Tibial artery (tissue), 4 donors: ENCODE measurements around the gene PITPNM3.

Experiments used
- DNase-seq, 2 donors: peaks; one replicate each; pipeline ENCODE4 v3.0.0-alpha.2; 2019
- H3K27ac ChIP-seq, 2 donors: fragments of 200-600 bp; sonication (generic) in 1 of 2; 1 replicate in 1 of 2; 2 replicates in 1 of 2; pipeline ENCODE4 v1.5.1; 2018 to 2019; ENCODE audit warnings: mild to moderate bottlenecking in 1 of 2
- H3K27me3 ChIP-seq, 2 donors: fragments of 200-600 bp; sonication (generic) in 1 of 2; one replicate each; pipeline versions ENCODE4 v1.5.1 to v1.6.0; 2016 to 2019
- H3K36me3 ChIP-seq, 3 donors: fragments of 200-600 bp; sonication (generic) in 2 of 3; one replicate each; pipeline ENCODE4 v1.5.1; 2016 to 2019; ENCODE audit warnings: mild to moderate bottlenecking in 2 of 3
- H3K4me1 ChIP-seq, 4 donors: fragments of 200-600 bp; sonication (generic) in 2 of 4; 1 replicate in 3 of 4; 2 replicates in 1 of 4; pipeline ENCODE4 v1.5.1; 2016 to 2019
- H3K4me3 ChIP-seq, 2 donors: fragments of 200-600 bp; sonication (generic) in 1 of 2; 1 replicate in 1 of 2; 2 replicates in 1 of 2; pipeline ENCODE4 v1.5.1; 2018 to 2019; ENCODE audit warnings: mild to moderate bottlenecking in 2 of 2
- H3K9me3 ChIP-seq, 3 donors: fragments of 200-600 bp; sonication (generic) in 1 of 3; one replicate each; pipeline ENCODE4 v1.5.1; 2016 to 2019
- intact Hi-C: fragments of 100-400 bp; cut with DNase I; formaldehyde crosslinking; loops from one replicate; pipeline ENCODE4 v1.15.0; 2023; ENCODE audit warnings: low total_unique reads
- TF ChIP-seq, protein P1 (sequence below), 2 experiments: fragments of 200-600 bp in 1 of 2; fragments of 450-650 bp in 1 of 2; IDR thresholded peaks; one replicate each; pipeline ENCODE4 v1.5.1; 2017 to 2019; ENCODE audit warnings: antibody characterized with exemption in 2 of 2, mild to moderate bottlenecking in 1 of 2, moderate library complexity in 1 of 2

PITPNM3 gene

DNA sequence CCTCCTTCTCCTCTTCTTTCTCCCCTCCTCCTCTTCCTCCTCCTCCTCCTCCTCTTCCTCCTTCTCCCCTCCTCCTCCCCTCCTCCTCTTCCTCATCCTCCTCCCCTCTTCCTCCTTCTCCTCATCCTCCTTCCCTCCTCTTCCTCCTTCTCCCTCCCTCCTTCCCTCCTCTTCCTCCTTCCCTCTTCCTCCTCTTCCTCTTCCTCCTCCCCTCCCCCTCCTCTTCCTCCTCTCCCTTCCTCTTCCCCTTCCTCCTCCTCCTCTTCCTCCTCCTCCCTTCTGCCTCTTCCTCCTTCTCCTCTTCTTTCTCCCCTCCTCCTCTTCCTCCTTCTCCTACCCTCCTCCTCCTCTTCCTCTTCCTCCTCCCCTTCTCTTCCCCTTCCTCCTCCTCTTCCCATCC, 5.1 kb upstream of the PITPNM3 start:
- no peak for DNase-seq
- Histone ChIP-seq H3K27me3 (no peaks in the 10 kb centered on the region), H3K4me1 (peaks cover 0 to 6% (median 2%) of the 10 kb centered on the region in 4 donors), H3K27ac (no peak overlapping the region), H3K9me3 (no peaks in the 10 kb centered on the region), H3K36me3 (no peaks in the 10 kb centered on the region), H3K4me3 (no peak overlapping the region)
- TF ChIP-seq, protein P1, sequence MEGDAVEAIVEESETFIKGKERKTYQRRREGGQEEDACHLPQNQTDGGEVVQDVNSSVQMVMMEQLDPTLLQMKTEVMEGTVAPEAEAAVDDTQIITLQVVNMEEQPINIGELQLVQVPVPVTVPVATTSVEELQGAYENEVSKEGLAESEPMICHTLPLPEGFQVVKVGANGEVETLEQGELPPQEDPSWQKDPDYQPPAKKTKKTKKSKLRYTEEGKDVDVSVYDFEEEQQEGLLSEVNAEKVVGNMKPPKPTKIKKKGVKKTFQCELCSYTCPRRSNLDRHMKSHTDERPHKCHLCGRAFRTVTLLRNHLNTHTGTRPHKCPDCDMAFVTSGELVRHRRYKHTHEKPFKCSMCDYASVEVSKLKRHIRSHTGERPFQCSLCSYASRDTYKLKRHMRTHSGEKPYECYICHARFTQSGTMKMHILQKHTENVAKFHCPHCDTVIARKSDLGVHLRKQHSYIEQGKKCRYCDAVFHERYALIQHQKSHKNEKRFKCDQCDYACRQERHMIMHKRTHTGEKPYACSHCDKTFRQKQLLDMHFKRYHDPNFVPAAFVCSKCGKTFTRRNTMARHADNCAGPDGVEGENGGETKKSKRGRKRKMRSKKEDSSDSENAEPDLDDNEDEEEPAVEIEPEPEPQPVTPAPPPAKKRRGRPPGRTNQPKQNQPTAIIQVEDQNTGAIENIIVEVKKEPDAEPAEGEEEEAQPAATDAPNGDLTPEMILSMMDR (IDR thresholded peaks at IDR 0.05), result no peak
- intact Hi-C loops, result no loop called here

DNA sequence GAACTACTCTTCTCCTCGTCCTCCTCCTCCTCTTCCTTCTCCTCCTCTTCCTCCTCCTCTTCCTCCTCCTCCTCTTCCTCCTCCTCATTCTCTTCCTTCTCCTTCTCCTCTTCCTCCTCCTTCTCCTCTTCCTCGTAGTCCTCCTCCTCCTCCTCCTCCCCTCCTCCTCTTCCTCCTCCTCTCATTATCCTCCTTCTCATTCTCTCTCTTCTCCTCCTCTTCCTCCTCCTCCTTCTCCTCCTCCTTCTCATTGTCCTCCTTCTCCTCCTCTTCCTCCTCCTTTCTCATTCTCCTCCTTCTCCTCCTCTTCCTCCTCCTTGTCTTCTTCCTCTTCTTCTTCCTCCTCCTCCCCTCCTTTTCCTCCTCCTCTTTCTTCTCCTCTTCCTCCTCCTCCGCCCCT, 4.1 kb upstream of the PITPNM3 start:
- Histone ChIP-seq H3K36me3 (no peaks in the 10 kb centered on the region), H3K9me3 (no peaks in the 10 kb centered on the region), H3K4me1 (peaks cover 0 to 13% (median 10%) of the 10 kb centered on the region in 4 donors), H3K4me3 (no peak overlapping the region), H3K27ac (no peak overlapping the region), H3K27me3 (peaks cover 0 to 5% of the 10 kb centered on the region in 2 donors)
- intact Hi-C loops, result no loop called here
- TF ChIP-seq, protein P1 (IDR thresholded peaks at IDR 0.05), result no peak
- no peak for DNase-seq

DNA sequence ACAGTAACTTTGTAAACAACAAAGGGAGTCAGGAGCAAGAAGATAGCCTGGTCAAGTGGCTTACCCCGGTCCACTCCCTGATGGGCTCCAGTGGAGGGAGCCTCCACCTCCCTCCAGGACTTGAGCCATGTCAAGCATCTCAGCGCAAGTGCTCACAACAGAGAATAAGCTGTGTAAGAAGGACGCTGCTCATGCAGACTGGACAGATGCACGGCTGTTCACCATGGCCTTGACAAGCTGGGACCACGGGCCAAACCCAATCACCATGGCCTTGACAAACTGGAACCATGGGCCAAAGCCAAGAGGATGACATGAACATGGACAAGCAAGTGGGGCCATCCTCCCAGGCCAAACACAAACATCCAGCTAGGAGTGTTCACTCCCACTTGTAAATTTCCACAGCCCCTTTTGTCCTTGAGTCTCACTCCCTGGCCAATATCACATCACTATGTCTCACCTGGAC, 3.4 kb upstream of the PITPNM3 start:
- Histone ChIP-seq H3K4me1 (peaks cover 0 to 20% (median 17%) of the 10 kb centered on the region in 4 donors), H3K4me3 (no peak overlapping the region), H3K36me3 (no peaks in the 10 kb centered on the region), H3K27ac (no peak overlapping the region), H3K9me3 (no peaks in the 10 kb centered on the region), H3K27me3 (peaks cover 0 to 11% of the 10 kb centered on the region in 2 donors)
- intact Hi-C loops, result loop anchor here (10.0 kb wide), 1 partner anchor 475 kb away; no protein-coding TSS in a partner anchor
- peak in 1 of 2 donors; percentile 24 for DNase-seq
- TF ChIP-seq, protein P1 (IDR thresholded peaks at IDR 0.05), result no peak

DNA sequence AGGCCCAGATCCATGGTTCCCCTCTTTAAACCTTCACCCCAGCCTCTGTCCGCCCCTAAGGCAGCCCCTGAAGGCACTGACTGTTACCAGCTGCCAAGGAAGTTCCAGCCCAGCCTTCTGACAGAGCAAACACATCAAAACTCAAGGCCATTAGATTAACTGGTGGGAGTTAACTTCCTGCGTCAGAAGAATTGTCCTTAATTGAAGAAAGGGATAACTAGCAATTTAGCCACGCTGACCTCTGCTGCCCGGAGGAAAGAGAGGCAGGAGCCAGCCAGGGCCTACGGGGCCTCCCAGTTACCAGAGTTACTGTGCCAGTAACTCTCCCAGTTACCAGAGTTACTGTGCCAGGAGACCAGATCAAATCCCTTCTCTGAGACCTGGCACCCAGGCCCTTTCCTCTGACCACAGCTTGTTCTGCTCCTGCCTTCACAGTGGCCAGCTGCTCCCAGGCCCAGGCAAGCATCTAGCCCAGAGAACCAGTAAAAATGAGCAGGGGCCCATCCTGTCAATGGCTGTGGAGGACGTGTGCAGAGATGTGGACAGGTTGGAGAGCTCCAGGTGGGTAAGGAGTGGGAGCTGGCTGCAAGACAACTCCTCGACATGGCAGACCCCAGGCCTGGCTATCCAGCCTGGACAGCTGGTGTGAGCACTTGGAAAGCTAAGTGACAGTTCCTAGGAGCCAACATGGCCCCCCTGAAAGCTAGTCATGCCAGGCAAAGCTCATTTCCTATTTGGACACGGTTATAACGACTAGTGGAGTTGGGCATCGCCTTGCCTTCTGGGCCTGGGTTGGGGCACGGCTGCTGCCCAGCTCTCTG, 2.8 kb upstream of the PITPNM3 start:
- no peak overlapping the region for H3K27ac ChIP-seq
- TF ChIP-seq, protein P1 (IDR thresholded peaks at IDR 0.05), result no peak
- H3K4me3 ChIP-seq, result no peak overlapping the region
- no peaks in the 10 kb centered on the region for H3K9me3 ChIP-seq
- no peaks in the 10 kb centered on the region for H3K36me3 ChIP-seq
- peaks cover 0 to 16% of the 10 kb centered on the region in 2 donors for H3K27me3 ChIP-seq
- peaks cover 0 to 23% (median 19%) of the 10 kb centered on the region in 4 donors for H3K4me1 ChIP-seq
- DNase-seq, result peak in 1 of 2 donors; percentile 54
- intact Hi-C loops, result loop anchor here (10.0 kb wide), 1 partner anchor 474 kb away; no protein-coding TSS in a partner anchor

DNA sequence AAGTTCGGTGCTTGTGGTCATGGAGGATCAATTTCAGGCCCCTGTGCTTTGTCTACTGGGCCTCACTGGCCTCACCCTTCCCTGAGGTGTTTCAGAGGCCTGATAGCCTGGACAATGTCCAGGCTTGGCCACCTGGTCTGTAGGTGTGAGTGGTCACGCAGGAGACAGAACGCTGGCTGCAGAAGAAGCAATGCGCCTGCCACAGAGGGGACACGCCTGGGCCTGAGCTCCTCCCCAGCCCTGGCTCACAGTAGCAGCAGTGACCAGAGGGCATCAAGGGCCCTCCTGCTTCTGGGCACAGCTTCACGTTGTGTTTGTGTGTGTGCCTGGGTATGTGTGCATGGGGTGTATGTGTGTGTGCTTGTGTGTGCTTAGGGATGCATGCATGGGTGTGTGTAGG, 1.9 kb upstream of the PITPNM3 start:
- intact Hi-C loops, result loop anchor here (10.0 kb wide), 1 partner anchor 473 kb away; no protein-coding TSS in a partner anchor
- no peaks in the 10 kb centered on the region for H3K36me3 ChIP-seq
- DNase-seq, result no peak
- no peak overlapping the region for H3K27ac ChIP-seq
- peaks cover 0 to 23% (median 19%) of the 10 kb centered on the region in 4 donors for H3K4me1 ChIP-seq
- TF ChIP-seq, protein P1 (IDR thresholded peaks at IDR 0.05), result no peak
- no peaks in the 10 kb centered on the region for H3K9me3 ChIP-seq
- H3K4me3 ChIP-seq, result no peak overlapping the region
- peaks cover 0 to 19% of the 10 kb centered on the region in 2 donors for H3K27me3 ChIP-seq
